Neural cell (in vitro differentiated cells): ENCODE results near the gene OR52K1.

Experiments used
- CTCF ChIP-seq: fragments of 450-650 bp; IDR thresholded peaks from 2 replicates; pipeline ENCODE4 v1.5.1; 2014; ENCODE audit warnings: antibody characterized with exemption, mild to moderate bottlenecking, moderate library complexity; ENCODE audit not compliant: poor library complexity, severe bottlenecking
- EP300 ChIP-seq: fragments of 450-650 bp; conservative IDR thresholded peaks from 2 replicates; pipeline ENCODE4 v1.6.1; 2014; ENCODE audit warnings: antibody characterized with exemption, mild to moderate bottlenecking, moderate library complexity; ENCODE audit not compliant: poor library complexity, severe bottlenecking
- EZH2 ChIP-seq: fragments of 200-600, 300-800 bp; shearing (Covaris generic), sonication (generic); IDR thresholded peaks from 2 replicates; pipeline ENCODE4 v1.6.1; 2014; ENCODE audit warnings: antibody characterized with exemption, low read length, borderline replicate concordance, mild to moderate bottlenecking; ENCODE audit not compliant: insufficient read depth, poor library complexity, severe bottlenecking
- MXI1 ChIP-seq: fragments of 450-650 bp; conservative IDR thresholded peaks from 2 replicates; pipeline ENCODE4 v1.6.1; 2014; ENCODE audit warnings: antibody characterized with exemption, mild to moderate bottlenecking; ENCODE audit not compliant: poor library complexity, severe bottlenecking
- REST ChIP-seq: IDR thresholded peaks from 2 replicates; pipeline ENCODE4 v1.6.1; 2012; ENCODE audit warnings: borderline replicate concordance

GRCh38 chr11:4481240-4481582, 1.2 kb upstream of the OR52K1 start:
- no peak for TF ChIP-seq CTCF
- TF ChIP-seq EP300, result no peak
- TF ChIP-seq REST, result no peak
- no peak for TF ChIP-seq MXI1
- no peak for TF ChIP-seq EZH2
